HG02970 (cell line): ENCODE results near the gene SPC25.

ENCODE experiments used
- ATAC-seq: cut with Tn5 transposase; IDR thresholded peaks from one replicate; pipeline ENCODE4 v1.9.1; 2021; ENCODE audit warnings: mild to moderate bottlenecking, moderate library complexity, moderate number of reproducible peaks; ENCODE audit not compliant: unreplicated experiment, low FRiP score

Gene SPC25

DNA sequence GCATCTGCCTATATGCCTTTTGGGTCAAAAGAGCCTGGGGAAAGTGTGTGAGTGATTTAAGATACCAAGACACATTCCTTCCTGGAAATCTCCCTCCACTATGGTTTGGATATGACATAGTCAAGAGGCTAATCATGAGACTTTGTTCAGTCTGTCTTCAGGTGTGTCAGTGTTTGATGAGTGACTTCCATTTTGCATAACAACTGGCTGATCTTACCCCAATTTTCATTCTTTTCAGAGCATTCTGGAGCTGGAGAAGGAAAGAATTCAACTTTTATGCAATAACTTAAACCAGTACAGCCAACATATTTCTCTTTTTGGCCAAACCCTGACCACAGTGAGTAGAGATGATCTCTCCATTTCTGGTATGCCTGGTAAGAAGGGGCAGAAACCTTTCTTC lies 39.4 kb downstream of the SPC25 start:
- no peak for ATAC-seq

DNA sequence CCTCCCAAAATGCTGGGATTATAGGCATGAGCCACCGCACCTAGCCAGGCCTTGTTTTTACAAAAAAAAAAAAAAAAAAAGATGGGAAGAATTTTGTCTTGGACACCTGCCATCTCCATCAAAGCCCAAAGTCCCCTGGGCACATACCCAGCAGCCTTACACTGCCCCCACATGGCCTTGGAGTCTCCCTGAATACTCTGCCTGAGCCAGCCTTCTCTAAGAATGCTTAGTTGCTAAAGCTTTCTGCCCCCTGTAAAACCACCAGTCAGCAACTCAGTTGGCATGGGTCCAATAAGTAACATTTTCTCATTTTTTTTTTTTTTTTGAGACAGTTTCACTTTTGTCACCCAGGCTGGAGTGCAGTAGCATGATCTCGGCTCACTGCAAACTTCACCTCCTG lies 40.6 kb downstream of the SPC25 start:
- no peak for ATAC-seq

DNA sequence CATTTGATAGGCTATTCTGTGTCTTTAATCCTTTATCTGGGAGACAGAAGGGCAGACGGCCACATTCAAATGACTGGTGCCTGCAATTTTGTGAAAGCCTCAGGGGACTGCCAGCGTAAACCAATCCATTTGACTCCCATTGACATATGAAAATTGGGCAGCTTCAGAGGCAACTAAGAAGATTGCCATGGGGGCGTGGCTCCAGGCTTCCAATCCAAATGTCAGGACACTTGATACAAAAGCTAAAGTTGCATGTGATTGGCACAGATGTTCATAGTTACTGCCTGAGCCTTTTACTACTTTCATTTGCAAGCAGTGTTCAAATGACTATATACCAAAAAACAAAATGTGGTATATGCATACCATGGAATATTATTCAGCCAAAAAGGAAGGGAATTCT lies 42.0 kb downstream of the SPC25 start:
- ATAC-seq = no peak

DNA sequence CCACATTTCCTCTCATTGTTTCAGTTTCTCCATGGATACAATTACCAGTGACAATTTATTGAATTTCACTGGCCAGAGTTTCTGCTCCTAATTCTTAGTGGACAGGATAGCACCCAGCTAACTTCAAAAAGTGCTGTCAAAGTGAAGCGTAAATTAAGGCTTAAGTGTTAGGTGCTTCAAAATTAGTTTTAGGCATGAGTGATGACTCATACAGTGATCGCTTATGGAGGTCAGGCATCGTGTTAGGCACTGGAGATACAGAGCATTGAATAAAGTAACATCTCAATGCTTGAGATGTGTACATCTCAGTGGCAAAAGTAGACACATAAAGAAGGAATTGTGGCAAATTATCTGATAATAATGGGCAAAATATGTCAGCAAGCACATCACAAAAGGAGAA lies 47.0 kb downstream of the SPC25 start:
- no peak for ATAC-seq

DNA sequence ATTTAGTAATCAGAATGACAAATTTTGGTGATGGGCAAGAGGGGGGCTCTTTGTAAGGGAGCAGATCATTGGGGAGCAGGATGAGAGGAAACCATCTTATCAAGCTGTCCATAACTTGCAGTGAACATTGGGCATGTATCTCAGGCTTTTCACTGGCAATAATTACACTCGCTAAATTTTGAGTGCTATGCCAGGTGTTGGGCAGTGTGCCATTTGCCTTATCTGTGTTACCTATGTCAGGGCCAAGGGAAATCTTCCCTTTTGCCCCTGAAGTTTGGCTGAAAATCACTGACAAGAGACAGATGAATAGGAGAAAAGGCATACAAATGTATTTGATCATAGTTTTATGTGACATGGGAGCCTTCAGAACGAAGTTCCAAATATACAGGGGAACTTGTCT lies 48.8 kb downstream of the SPC25 start:
- no peak for ATAC-seq

DNA sequence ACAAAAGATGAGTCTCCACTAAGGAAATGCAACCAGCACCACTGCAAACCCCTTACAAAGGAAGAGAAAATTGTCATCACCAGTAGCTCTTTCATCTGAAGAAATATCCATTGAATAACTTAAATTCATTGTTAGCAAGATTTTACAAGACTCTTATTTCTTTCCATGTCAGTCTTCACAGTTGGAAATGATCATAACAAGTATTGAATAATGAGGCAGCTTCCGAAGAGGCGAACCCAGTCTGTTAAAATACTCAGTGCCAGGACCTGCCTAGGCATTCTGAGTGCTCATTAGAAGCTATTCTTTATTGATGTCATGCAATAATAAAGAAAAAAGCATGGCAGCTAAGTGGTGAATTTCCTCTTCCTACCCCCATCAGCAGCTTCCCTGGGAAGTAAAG lies 54.3 kb downstream of the SPC25 start:
- ATAC-seq = no peak

DNA sequence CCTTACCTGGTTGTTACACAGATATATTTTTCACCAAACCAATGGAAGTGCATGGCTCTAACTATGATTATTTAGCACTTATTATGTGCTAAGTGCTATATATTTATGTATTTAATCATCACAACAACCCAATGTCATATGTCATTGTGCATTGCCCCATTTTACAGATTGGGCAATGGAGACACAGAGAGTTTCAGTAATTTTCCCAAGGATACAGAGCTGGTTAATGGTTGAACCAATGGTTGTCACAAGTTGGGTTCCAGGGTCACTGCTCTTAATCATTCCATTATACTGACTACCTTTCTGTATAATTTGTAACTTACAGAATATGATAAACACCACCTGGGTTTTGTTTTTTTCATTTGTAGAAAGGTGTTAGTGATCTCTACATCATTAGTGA lies 58.6 kb downstream of the SPC25 start:
- ATAC-seq = no peak

DNA sequence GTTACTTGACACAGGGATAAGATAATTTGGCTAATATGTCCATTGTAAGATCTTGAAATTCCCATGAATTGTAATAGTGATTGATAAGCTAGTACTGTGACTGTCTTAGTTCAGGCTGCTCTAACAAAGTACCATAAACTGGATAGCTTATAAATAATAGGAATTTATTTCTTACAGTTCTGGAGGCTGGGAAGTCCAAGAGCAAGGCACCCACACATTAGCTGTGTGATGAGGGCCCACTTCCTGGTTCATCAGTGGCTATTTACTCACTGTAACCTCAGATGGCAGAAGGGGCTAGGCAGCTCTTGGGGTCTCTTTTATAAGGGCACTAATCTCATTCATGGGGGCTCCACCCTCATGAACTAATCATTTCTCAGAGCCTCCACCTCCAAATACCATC lies 59.3 kb downstream of the SPC25 start:
- no peak for ATAC-seq

DNA sequence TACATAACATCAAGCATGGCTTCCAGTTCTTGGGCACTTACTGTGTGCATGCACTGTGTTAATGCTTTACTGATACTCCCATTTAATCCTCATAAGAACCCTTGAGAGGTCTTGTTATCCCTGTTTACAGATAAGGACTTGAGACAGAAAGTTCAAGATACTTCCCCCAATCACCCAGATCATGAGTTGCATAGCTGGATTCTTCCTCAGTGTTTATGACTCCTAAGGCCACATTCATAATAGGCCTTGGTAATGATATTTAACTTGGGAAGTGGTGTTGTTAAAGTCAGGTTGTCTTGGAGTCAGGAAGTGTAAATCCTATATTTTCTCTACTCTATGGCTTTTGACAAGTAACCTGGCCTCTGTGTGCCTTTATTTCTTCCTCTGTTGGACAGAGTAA lies 65.1 kb downstream of the SPC25 start:
- no peak for ATAC-seq

DNA sequence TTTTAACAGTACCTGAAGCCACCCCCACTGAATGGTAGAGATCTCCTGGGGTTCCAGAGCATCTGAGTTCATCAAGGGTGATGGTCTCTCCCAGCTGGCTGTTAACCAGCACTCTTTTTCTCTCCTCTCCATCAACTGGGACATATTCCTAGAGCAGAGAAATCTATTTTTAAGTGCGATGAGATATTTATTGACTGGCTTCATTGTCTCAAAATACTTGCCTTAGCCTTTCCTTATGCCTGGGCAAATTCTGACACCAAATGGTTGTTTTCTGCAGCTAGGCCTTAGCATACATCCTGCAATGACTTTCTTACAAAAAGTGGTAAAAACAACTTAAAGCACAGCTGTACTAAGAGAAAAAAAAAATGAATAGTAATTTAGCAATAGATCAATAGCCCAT lies 68.2 kb downstream of the SPC25 start:
- ATAC-seq = no peak

DNA sequence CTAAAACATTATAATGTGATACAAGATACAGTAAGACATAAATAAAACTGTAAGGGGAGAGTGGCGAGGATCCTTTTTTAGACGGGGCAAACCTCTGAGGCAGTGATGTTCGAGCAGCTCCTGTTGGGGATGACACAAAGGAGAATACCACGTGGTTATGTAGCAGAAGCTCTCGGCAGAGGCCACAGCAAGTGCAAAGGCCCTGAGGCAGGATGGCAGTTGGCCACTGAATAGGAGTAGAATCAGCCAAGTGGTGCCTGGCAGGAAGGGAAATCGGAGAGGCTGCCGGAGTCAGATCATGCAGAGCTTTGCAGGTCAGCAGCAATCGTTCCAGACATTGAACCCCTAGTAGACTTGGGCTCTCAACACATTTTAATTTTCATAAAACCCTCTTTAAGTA lies 68.7 kb downstream of the SPC25 start:
- ATAC-seq = no peak
